ENCODE measurements around the gene CDH4. TPM values are rescaled to one million over a fixed set of nuclear protein-coding genes. Genes with fewer than 3 reads are reported as not detected.

The CDH4 gene
- total and polyA plus RNA-seq, 9 donors, result 0.12 to 4.4 (median 0.36) TPM

- DNase-seq, result no peak
- WGBS, 3 donors, result 61 to 67% (median 64%) methylated on average over 32 of the region's 32 CpGs
- intact Hi-C loops (cut with DNase I), result no loop called here
- H3K4me3 ChIP-seq, result no peak overlapping the region
- no peaks in the 10 kb centered on the region for H3K36me3 ChIP-seq
- H3K27ac ChIP-seq, result no peak overlapping the region
- TF ChIP-seq CTCF (IDR thresholded peaks at IDR 0.05), result no peak
- TF ChIP-seq EP300 (IDR thresholded peaks at IDR 0.05), result no peak
- no peak for TF ChIP-seq POLR2A (IDR thresholded peaks at IDR 0.05)
- no peaks in the 10 kb centered on the region for H3K27me3 ChIP-seq
- H3K9me3 ChIP-seq, result no peaks in the 10 kb centered on the region
- peaks cover 4% of the 10 kb centered on the region for H3K4me1 ChIP-seq (ENCODE audit: insufficient read depth)
Observed at GRCh38 chr20:61882716-61883615, 630.9 kb downstream of the CDH4 start.

DNA sequence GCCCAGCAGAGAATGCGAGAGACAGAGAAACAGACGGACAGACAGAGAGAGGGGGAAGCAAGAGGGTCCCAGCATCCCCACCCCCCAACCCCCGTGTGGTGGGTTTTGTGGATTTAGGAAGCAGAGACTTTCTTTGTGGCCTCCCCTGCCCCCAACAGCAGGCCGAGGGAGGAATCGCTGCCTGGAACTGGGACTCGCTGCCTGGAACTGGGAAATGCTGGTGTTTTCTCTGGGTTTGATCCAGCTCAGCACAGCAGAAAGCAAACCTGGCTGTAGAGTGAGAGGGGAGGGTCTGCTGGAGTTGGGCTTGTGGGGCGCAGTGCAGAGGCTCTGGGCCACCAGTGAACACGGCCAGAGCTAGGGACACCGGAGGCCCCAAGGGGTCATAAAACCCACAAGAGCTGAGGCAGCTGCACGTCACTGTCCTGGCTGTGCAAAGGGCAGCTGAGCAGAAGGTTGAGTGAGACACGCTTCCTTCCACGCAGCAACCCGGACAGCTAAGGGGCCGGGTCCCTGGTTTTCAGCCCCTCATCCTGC, 631.9 kb downstream of the CDH4 start:
- no peak for DNase-seq
- Histone ChIP-seq H3K4me1 (ENCODE audit: insufficient read depth) (peaks cover 4% of the 10 kb centered on the region), H3K36me3 (no peaks in the 10 kb centered on the region), H3K9me3 (no peaks in the 10 kb centered on the region), H3K4me3 (no peak overlapping the region), H3K27me3 (no peaks in the 10 kb centered on the region), H3K27ac (no peak overlapping the region)
- 39 to 56% (median 46%) methylated on average over 14 of the region's 14 CpGs for WGBS, 3 donors
- intact Hi-C loops (cut with DNase I), result no loop called here
- no peak for TF ChIP-seq EP300 (IDR thresholded peaks at IDR 0.05)
- no peak for TF ChIP-seq POLR2A (IDR thresholded peaks at IDR 0.05)
- TF ChIP-seq CTCF (IDR thresholded peaks at IDR 0.05), result no peak

- Histone ChIP-seq H3K27me3 (no peaks in the 10 kb centered on the region), H3K36me3 (no peaks in the 10 kb centered on the region), H3K27ac (no peak overlapping the region), H3K4me3 (no peak overlapping the region), H3K4me1 (ENCODE audit: insufficient read depth) (peaks cover 4% of the 10 kb centered on the region), H3K9me3 (no peaks in the 10 kb centered on the region)
- intact Hi-C loops (cut with DNase I), result no loop called here
- WGBS, 3 donors, result 78 to 82% (median 79%) methylated on average over 25 of the region's 25 CpGs
- no peak for DNase-seq
- TF ChIP-seq POLR2A (IDR thresholded peaks at IDR 0.05), result no peak
- TF ChIP-seq EP300 (IDR thresholded peaks at IDR 0.05), result no peak
- no peak for TF ChIP-seq CTCF (IDR thresholded peaks at IDR 0.05)
Observed at GRCh38 chr20:61884571-61885389, 632.7 kb downstream of the CDH4 start.

Measured in ovary (tissue), 9 donors.